Smooth muscle cell (in vitro differentiated cells): ENCODE data around the gene SLC4A8. TPM values are rescaled to one million over a fixed set of nuclear protein-coding genes. Genes with fewer than 3 reads are reported as not detected.

Experiments used
- DNase-seq: peaks from one replicate; lab custom pipeline; 2025; ENCODE audit not compliant: unreplicated experiment; lab: John Stamatoyannopoulos, UW
- H2AFZ ChIP-seq: fragments of 200-600 bp; sonication (generic); 2 replicates; pipeline ENCODE4 v1.6.0; 2016; ENCODE audit warnings: antibody characterized with exemption, low read depth, mild to moderate bottlenecking
- H3F3A ChIP-seq: fragments of 200-600 bp; sonication (generic); 2 replicates; pipeline ENCODE4 v1.6.0; 2017; ENCODE audit warnings: antibody characterized with exemption, low read depth
- H3K27ac ChIP-seq: fragments of 200-600 bp; sonication (generic); 2 replicates; pipeline ENCODE4 v1.5.1; 2016; ENCODE audit warnings: low read depth, mild to moderate bottlenecking
- H3K27me3 ChIP-seq: fragments of 200-600 bp; sonication (generic); 2 replicates; pipeline ENCODE4 v1.6.1; 2016; ENCODE audit warnings: low read depth, mild to moderate bottlenecking
- H3K36me3 ChIP-seq: fragments of 200-600 bp; sonication (generic); 2 replicates; pipeline ENCODE4 v1.5.1; 2016; ENCODE audit warnings: low read depth
- H3K4me1 ChIP-seq: fragments of 200-600 bp; sonication (generic); 2 replicates; pipeline ENCODE4 v1.5.1; 2016; ENCODE audit warnings: low read depth
- H3K4me2 ChIP-seq: fragments of 200-600 bp; sonication (generic); 2 replicates; pipeline ENCODE4 v1.6.0; 2016; ENCODE audit warnings: mild to moderate bottlenecking
- H3K4me3 ChIP-seq: fragments of 200-600 bp; sonication (generic); 2 replicates; pipeline ENCODE4 v1.5.1; 2016; ENCODE audit warnings: mild to moderate bottlenecking
- H3K79me2 ChIP-seq: fragments of 200-600 bp; sonication (generic); 2 replicates; pipeline ENCODE4 v1.6.0; 2016; ENCODE audit warnings: low read depth, mild to moderate bottlenecking
- H3K9ac ChIP-seq: fragments of 200-600 bp; sonication (generic); 2 replicates; pipeline ENCODE4 v1.6.0; 2016; ENCODE audit warnings: low read depth
- H3K9me3 ChIP-seq: fragments of 200-600 bp; sonication (generic); replicated peaks from 2 replicates; pipeline ENCODE4 v1.5.1; 2016; ENCODE audit warnings: low read depth
- H4K20me1 ChIP-seq: fragments of 200-600 bp; sonication (generic); 2 replicates; pipeline ENCODE4 v1.6.0; 2016; ENCODE audit warnings: low read depth
- CTCF ChIP-seq: fragments of 200-600 bp; sonication (generic); IDR thresholded peaks from 2 replicates; pipeline ENCODE4 v1.5.1; 2017; ENCODE audit warnings: borderline replicate concordance, mild to moderate bottlenecking, antibody characterized with exemption; ENCODE audit not compliant: insufficient read depth, poor library complexity, severe bottlenecking
- WGBS: methylation state at CpG from one replicate; pipeline ENCODE4 v1.1.7; 2016; ENCODE audit warnings: low lambda C conversion rate; 5-methylcytosine and 5-hydroxymethylcytosine counted together
- polyA plus RNA-seq: library from polyadenylated mRNA; unstranded; fragments of >200 nt; fragmentation: Nextera tagmentation; extraction: Ambion mirVana; gene quantifications from 2 replicates; pipeline ENCODE4 v1.2.1, GENCODE V29; 2016
- total RNA-seq: library from RNA; depleted of rRNA; stranded (reverse); fragments of >200 nt; gene quantifications from 2 replicates; pipeline ENCODE4 v1.2.3, GENCODE V29; 2014

The SLC4A8 gene
- total and polyA plus RNA-seq, 2 experiments from 2014 or later, result 1.00 to 5.2 TPM

- H3K4me1 ChIP-seq, result no peaks in the 10 kb centered on the region
- H3K4me2 ChIP-seq, result no peak overlapping the region
- no peaks in the 10 kb centered on the region for H3K9me3 ChIP-seq
- H3K79me2 ChIP-seq, result no peaks in the 10 kb centered on the region
- no peak overlapping the region for H2AFZ ChIP-seq
- no peak overlapping the region for H3K4me3 ChIP-seq
- H3F3A ChIP-seq, result no peaks in the 10 kb centered on the region
- DNase-seq, result no peak
- TF ChIP-seq CTCF, result no peak
- no peaks in the 10 kb centered on the region for H3K36me3 ChIP-seq
- H3K9ac ChIP-seq, result no peak overlapping the region
- H3K27ac ChIP-seq, result no peak overlapping the region
- 88% methylated on average over 2 of the region's 2 CpGs for WGBS
- H3K27me3 ChIP-seq, result no peaks in the 10 kb centered on the region
- no peaks in the 10 kb centered on the region for H4K20me1 ChIP-seq
These were observed 49.3 kb downstream of the SLC4A8 start for GRCh38 chr12:51473947-51474346.

GRCh38 chr12:51475543-51475942 is 50.9 kb downstream of the SLC4A8 start:
- Histone ChIP-seq H2AFZ (no peak overlapping the region), H3K4me2 (no peak overlapping the region), H3F3A (no peaks in the 10 kb centered on the region), H3K36me3 (no peaks in the 10 kb centered on the region), H3K9me3 (no peaks in the 10 kb centered on the region), H3K27ac (no peak overlapping the region), H4K20me1 (no peaks in the 10 kb centered on the region), H3K4me1 (no peaks in the 10 kb centered on the region), H3K27me3 (no peaks in the 10 kb centered on the region), H3K4me3 (no peak overlapping the region), H3K79me2 (no peaks in the 10 kb centered on the region), H3K9ac (no peak overlapping the region)
- 86% methylated on average over 1 of the region's 1 CpG for WGBS
- no peak for TF ChIP-seq CTCF
- no peak for DNase-seq

GRCh38 chr12:51480978-51481377 is 56.3 kb downstream of the SLC4A8 start:
- H3K27me3 ChIP-seq, result no peaks in the 10 kb centered on the region
- no peak overlapping the region for H3K4me2 ChIP-seq
- no peaks in the 10 kb centered on the region for H3F3A ChIP-seq
- no peak overlapping the region for H3K4me3 ChIP-seq
- no peaks in the 10 kb centered on the region for H3K79me2 ChIP-seq
- H3K4me1 ChIP-seq, result no peaks in the 10 kb centered on the region
- no peaks in the 10 kb centered on the region for H3K36me3 ChIP-seq
- no peak overlapping the region for H3K9ac ChIP-seq
- DNase-seq, result no peak
- H3K27ac ChIP-seq, result no peak overlapping the region
- H4K20me1 ChIP-seq, result no peaks in the 10 kb centered on the region
- no peaks in the 10 kb centered on the region for H3K9me3 ChIP-seq
- TF ChIP-seq CTCF, result no peak
- 88% methylated on average over 3 of the region's 3 CpGs for WGBS
- H2AFZ ChIP-seq, result no peak overlapping the region

GRCh38 chr12:51482929-51483697 is 58.5 kb downstream of the SLC4A8 start:
- Histone ChIP-seq H3F3A (no peaks in the 10 kb centered on the region), H4K20me1 (no peaks in the 10 kb centered on the region), H3K27ac (no peak overlapping the region), H3K4me2 (no peak overlapping the region), H3K9me3 (no peaks in the 10 kb centered on the region), H3K4me3 (no peak overlapping the region), H2AFZ (no peak overlapping the region), H3K9ac (no peak overlapping the region), H3K79me2 (no peaks in the 10 kb centered on the region), H3K36me3 (no peaks in the 10 kb centered on the region), H3K4me1 (no peaks in the 10 kb centered on the region), H3K27me3 (no peaks in the 10 kb centered on the region)
- WGBS, result 98% methylated on average over 3 of the region's 3 CpGs
- no peak for DNase-seq
- no peak for TF ChIP-seq CTCF
